HCT116 (cell line): ENCODE data around the gene PRSS21.

Source experiments
- CTCF ChIP-seq, 3 experiments: fragments of 200-600 bp in 1 of 3; sonication (generic) in 1 of 3; IDR thresholded peaks in 2 of 3; conservative IDR thresholded peaks in 1 of 3; 2 replicates each; pipeline ENCODE4 v1.5.1; 2012 to 2017; ENCODE audit warnings: low read depth in 2 of 3, low read length in 2 of 3, antibody characterized with exemption in 1 of 3, borderline replicate concordance in 1 of 3, control low read depth in 1 of 3, mild to moderate bottlenecking in 1 of 3, mixed read lengths in 1 of 3, mixed run types in 1 of 3, moderate library complexity in 1 of 3; ENCODE audit not compliant: insufficient read depth in 1 of 3
- SP1 ChIP-seq: IDR thresholded peaks from 2 replicates; pipeline ENCODE4 v1.6.1; 2012; ENCODE audit warnings: low read depth
- YY1 ChIP-seq: IDR thresholded peaks from 2 replicates; pipeline ENCODE4 v1.6.1; 2011; ENCODE audit warnings: low read length, low read depth, moderate library complexity, mild to moderate bottlenecking; ENCODE audit not compliant: insufficient replicate concordance; ENCODE audit errors: extremely low read depth

DNA sequence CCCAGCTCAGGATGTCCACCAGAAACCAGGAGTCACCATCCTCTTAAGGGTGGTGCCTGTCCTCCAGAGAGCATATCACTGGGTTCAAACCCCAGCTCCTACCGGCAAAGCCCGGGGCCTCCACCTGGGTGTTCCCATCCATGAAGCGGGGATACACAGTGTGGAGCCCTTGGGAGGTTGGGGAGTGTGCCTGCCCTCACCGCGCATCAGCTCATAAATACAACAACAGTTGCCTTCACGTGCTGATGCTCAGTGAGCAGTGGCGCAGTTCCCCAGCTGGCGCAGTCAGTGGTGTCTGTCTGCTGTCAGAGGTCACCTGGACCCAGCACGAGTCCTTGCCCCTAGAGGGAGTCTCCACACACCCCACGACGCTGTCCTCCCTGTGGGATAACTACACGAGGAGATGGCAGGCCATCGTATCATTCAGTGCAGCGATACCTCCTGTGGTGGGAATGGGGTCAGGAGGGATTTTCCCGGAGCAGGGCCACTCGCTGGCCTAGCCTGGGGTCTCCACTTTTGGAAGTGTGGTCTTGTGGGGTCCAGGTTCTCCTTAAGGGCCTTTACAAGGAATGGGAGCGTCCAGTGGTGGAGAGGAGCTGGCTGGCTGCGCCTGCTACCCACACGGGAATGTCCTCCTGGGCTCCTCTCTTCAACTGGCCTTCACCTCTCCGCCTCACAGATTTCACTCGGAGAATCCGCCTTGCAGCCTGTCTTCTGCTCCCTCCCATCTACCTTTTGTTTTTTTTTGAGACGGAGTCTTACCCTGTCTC is 37.7 kb upstream of the PRSS21 start:
- TF ChIP-seq YY1: no peak
- no peak for TF ChIP-seq CTCF (IDR thresholded peaks at IDR 0.05 in 2 of 3, conservative IDR thresholded peaks at IDR 0.05 in 1 of 3; ENCODE audit: borderline replicate concordance in 1 of 3, insufficient read depth in 1 of 3, low read depth in 2 of 3, low read length in 2 of 3)
- no peak for TF ChIP-seq SP1
